GM12891 (cell line): Measurements from ENCODE around the gene SHC4.

Source experiments
- PAX5 ChIP-seq: IDR thresholded peaks from 2 replicates; pipeline ENCODE4 v1.6.1; 2011; ENCODE audit warnings: low read length, moderate library complexity, mild to moderate bottlenecking; ENCODE audit not compliant: insufficient read depth, severe bottlenecking
- POLR2A ChIP-seq: IDR thresholded peaks from 2 replicates; pipeline ENCODE4 v1.6.1; 2011; ENCODE audit warnings: low read depth, low read length, control low read depth
- POLR2AphosphoS5 ChIP-seq: IDR thresholded peaks from 2 replicates; pipeline ENCODE4 v1.6.1; 2011; ENCODE audit warnings: low read depth, low read length, control low read depth
- POU2F2 ChIP-seq: IDR thresholded peaks from 2 replicates; pipeline ENCODE4 v1.6.1; 2011; ENCODE audit warnings: low read depth, mild to moderate bottlenecking, control low read depth, low read length, moderate library complexity
- SPI1 ChIP-seq: IDR thresholded peaks from 2 replicates; pipeline ENCODE4 v1.6.1; 2011; ENCODE audit warnings: low read depth, low read length, control low read depth
- TAF1 ChIP-seq: IDR thresholded peaks from 2 replicates; pipeline ENCODE4 v1.6.1; 2011; ENCODE audit warnings: low read depth, low read length, control low read depth

GRCh38 chr15:48916721-48917120, 47.0 kb downstream of the SHC4 start:
- no peak for TF ChIP-seq POLR2A
- TF ChIP-seq POLR2AphosphoS5 = no peak
- TF ChIP-seq SPI1 = no peak
- no peak for TF ChIP-seq TAF1
- TF ChIP-seq PAX5 = no peak
- no peak for TF ChIP-seq POU2F2
